Suprapubic skin (tissue), 4 donors: Measurements from ENCODE around the gene TEX51. TPM values are rescaled to one million over a fixed set of nuclear protein-coding genes. Genes with fewer than 3 reads are reported as not detected.

Experiments
- DNase-seq, 2 donors: peaks; one replicate each; pipeline ENCODE4 v3.0.0-alpha.2; 2019; ENCODE audit warnings: low spot score in 2 of 2
- H3K27ac ChIP-seq: fragments of 200-600 bp; sonication (generic); one replicate; pipeline ENCODE4 v1.5.1; 2019
- H3K27me3 ChIP-seq: fragments of 200-600 bp; sonication (generic); one replicate; pipeline ENCODE4 v1.5.1; 2019
- H3K36me3 ChIP-seq: fragments of 200-600 bp; sonication (generic); one replicate; pipeline ENCODE4 v1.5.1; 2019
- H3K4me1 ChIP-seq: fragments of 200-600 bp; sonication (generic); one replicate; pipeline ENCODE4 v1.5.1; 2019
- H3K4me3 ChIP-seq: fragments of 200-600 bp; sonication (generic); one replicate; pipeline ENCODE4 v1.5.1; 2019; ENCODE audit warnings: mild to moderate bottlenecking
- H3K9me3 ChIP-seq: fragments of 200-600 bp; sonication (generic); one replicate; pipeline ENCODE4 v1.5.1; 2019
- CTCF ChIP-seq, 2 donors: fragments of 200-600 bp in 1 of 2; fragments of 450-650 bp in 1 of 2; sonication (generic) in 1 of 2; IDR thresholded peaks; one replicate each; pipeline ENCODE4 v1.5.1; 2016 to 2019; ENCODE audit warnings: antibody characterized with exemption in 2 of 2, mild to moderate bottlenecking in 1 of 2, moderate library complexity in 1 of 2
- EP300 ChIP-seq: sonication (generic); formaldehyde crosslinking; IDR thresholded peaks from one replicate; pipeline ENCODE4 v1.6.1; 2017; ENCODE audit warnings: antibody characterized with exemption
- POLR2A ChIP-seq, 2 donors: fragments of 450-650 bp; IDR thresholded peaks; one replicate each; pipeline ENCODE4 v1.6.1; 2017; ENCODE audit warnings: antibody characterized with exemption in 2 of 2, mild to moderate bottlenecking in 2 of 2, moderate library complexity in 2 of 2
- POLR2AphosphoS5 ChIP-seq, 3 donors: sonication (generic); formaldehyde crosslinking; IDR thresholded peaks; one replicate each; pipeline ENCODE4 v1.6.1; 2017; ENCODE audit warnings: antibody characterized with exemption in 3 of 3
- WGBS: methylation state at CpG from one replicate; pipeline ENCODE4 v1.1.5; 2018; 5-methylcytosine and 5-hydroxymethylcytosine counted together
- total RNA-seq, 4 donors: library from RNA; depleted of rRNA; stranded (reverse); fragments of >200 nt; gene quantifications; one replicate each; pipeline ENCODE4 v1.1.0, GENCODE V29; 2016

Gene TEX51
- total RNA-seq, 4 donors from 2014 or later = not detected

GRCh38 chr2:126851756-126852155 lies 46.9 kb upstream of the TEX51 start:
- H3K36me3 ChIP-seq = no peaks in the 10 kb centered on the region
- no peaks in the 10 kb centered on the region for H3K9me3 ChIP-seq
- 94% methylated on average over 1 of the region's 1 CpG for WGBS
- no peak for DNase-seq
- no peaks in the 10 kb centered on the region for H3K4me1 ChIP-seq
- no peaks in the 10 kb centered on the region for H3K27me3 ChIP-seq
- H3K27ac ChIP-seq = no peak overlapping the region
- H3K4me3 ChIP-seq = no peak overlapping the region
- TF ChIP-seq POLR2AphosphoS5 (IDR thresholded peaks at IDR 0.05) (no peak), POLR2A (IDR thresholded peaks at IDR 0.05) (no peak), EP300 (no peak), CTCF (IDR thresholded peaks at IDR 0.05) (no peak)

GRCh38 chr2:126852361-126852760 lies 46.3 kb upstream of the TEX51 start:
- H3K9me3 ChIP-seq = no peaks in the 10 kb centered on the region
- TF ChIP-seq EP300 (no peak), POLR2A (IDR thresholded peaks at IDR 0.05) (no peak), CTCF (IDR thresholded peaks at IDR 0.05) (no peak), POLR2AphosphoS5 (IDR thresholded peaks at IDR 0.05) (no peak)
- no peak for DNase-seq
- WGBS = 63% methylated on average over 1 of the region's 1 CpG
- H3K4me1 ChIP-seq = no peaks in the 10 kb centered on the region
- H3K4me3 ChIP-seq = no peak overlapping the region
- no peaks in the 10 kb centered on the region for H3K27me3 ChIP-seq
- no peak overlapping the region for H3K27ac ChIP-seq
- no peaks in the 10 kb centered on the region for H3K36me3 ChIP-seq

- Histone ChIP-seq H3K27ac (no peak overlapping the region), H3K4me3 (no peak overlapping the region), H3K27me3 (no peaks in the 10 kb centered on the region), H3K4me1 (no peaks in the 10 kb centered on the region), H3K36me3 (no peaks in the 10 kb centered on the region), H3K9me3 (no peaks in the 10 kb centered on the region)
- WGBS = 55% methylated on average over 3 of the region's 3 CpGs
- TF ChIP-seq EP300 = no peak
- no peak for TF ChIP-seq CTCF (IDR thresholded peaks at IDR 0.05)
- no peak for TF ChIP-seq POLR2A (IDR thresholded peaks at IDR 0.05)
- no peak for TF ChIP-seq POLR2AphosphoS5 (IDR thresholded peaks at IDR 0.05)
- DNase-seq = no peak
Observed at GRCh38 chr2:126855606-126856005, 43.1 kb upstream of the TEX51 start.

GRCh38 chr2:126856403-126856802 lies 42.3 kb upstream of the TEX51 start:
- H3K4me1 ChIP-seq = no peaks in the 10 kb centered on the region
- H3K27ac ChIP-seq = no peak overlapping the region
- no peaks in the 10 kb centered on the region for H3K36me3 ChIP-seq
- no peaks in the 10 kb centered on the region for H3K27me3 ChIP-seq
- no peak for DNase-seq
- WGBS = no CpG with 5 or more reads among the region's 6 CpGs
- no peak overlapping the region for H3K4me3 ChIP-seq
- TF ChIP-seq EP300 (no peak), CTCF (IDR thresholded peaks at IDR 0.05) (no peak)
- no peaks in the 10 kb centered on the region for H3K9me3 ChIP-seq

- Histone ChIP-seq H3K27me3 (no peaks in the 10 kb centered on the region), H3K36me3 (no peaks in the 10 kb centered on the region), H3K4me1 (no peaks in the 10 kb centered on the region), H3K4me3 (no peak overlapping the region), H3K27ac (no peak overlapping the region), H3K9me3 (no peaks in the 10 kb centered on the region)
- DNase-seq = no peak
- no peak for TF ChIP-seq POLR2A (IDR thresholded peaks at IDR 0.05)
- TF ChIP-seq EP300 = no peak
- TF ChIP-seq CTCF (IDR thresholded peaks at IDR 0.05) = no peak
- no peak for TF ChIP-seq POLR2AphosphoS5 (IDR thresholded peaks at IDR 0.05)
- 100% methylated on average over 3 of the region's 3 CpGs for WGBS
Observed at GRCh38 chr2:126857502-126857901, 41.2 kb upstream of the TEX51 start.
